ENCODE measurements around the gene HCFC1. TPM values are rescaled to one million over a fixed set of nuclear protein-coding genes. Genes with fewer than 3 reads are reported as not detected.

The HCFC1 gene
- total and polyA plus RNA-seq, 9 of the 15 experiments (the other 6 are each of a cell fraction or from before 2014, with no cell fraction given) = 2.8 to 133 (median 17.1) TPM

GRCh38 chrX:153925739-153926551, 45.7 kb downstream of the HCFC1 start, which contains the start of gene ARHGAP4 (continued):
- TF ChIP-seq AFF1 (IDR thresholded peaks at IDR 0.05; ENCODE audit: low read depth in 1 of 2, partially characterized antibody in 2 of 2) (no peak), MAFF (IDR thresholded peaks at IDR 0.05; ENCODE audit: low read length) (no peak), HMG20A (CRISPR knock-in tag; conservative IDR thresholded peaks at IDR 0.05) (no peak), CXXC5 (CRISPR knock-in tag; IDR thresholded peaks at IDR 0.05) (peak; percentile 87), SIN3A (IDR thresholded peaks at IDR 0.05; ENCODE audit: borderline replicate concordance in 2 of 2, control insufficient read depth in 1 of 2, low read depth in 2 of 2, low read length in 2 of 2) (peak in 1 of 2 experiments; percentile 69; a peak in 2 of 4 replicates), MAX (CRISPR knock-in tag; IDR thresholded peaks at IDR 0.05) (no peak), CBX1 (IDR thresholded peaks at IDR 0.05; ENCODE audit: low read depth) (peak; percentile 99), ZNF197 (CRISPR knock-in tag; IDR thresholded peaks at IDR 0.05; ENCODE audit: low read depth) (0 out of 2 replicates have a peak, but pooled peaks have one; percentile 54), JUNB (CRISPR knock-in tag; conservative IDR thresholded peaks at IDR 0.05) (no peak), BRCA1 (IDR thresholded peaks at IDR 0.05) (no peak), BRCA1 (CRISPR knock-in tag; IDR thresholded peaks at IDR 0.05) (no peak), JUN (IDR thresholded peaks at IDR 0.05; ENCODE audit: borderline replicate concordance, low read depth, low read length) (no peak), JUN (CRISPR knock-in tag; IDR thresholded peaks at IDR 0.05; ENCODE audit: borderline replicate concordance) (no peak), ZBED1 (IDR thresholded peaks at IDR 0.05) (peak; percentile 95)
- TF ChIP-seq, protein P1, sequence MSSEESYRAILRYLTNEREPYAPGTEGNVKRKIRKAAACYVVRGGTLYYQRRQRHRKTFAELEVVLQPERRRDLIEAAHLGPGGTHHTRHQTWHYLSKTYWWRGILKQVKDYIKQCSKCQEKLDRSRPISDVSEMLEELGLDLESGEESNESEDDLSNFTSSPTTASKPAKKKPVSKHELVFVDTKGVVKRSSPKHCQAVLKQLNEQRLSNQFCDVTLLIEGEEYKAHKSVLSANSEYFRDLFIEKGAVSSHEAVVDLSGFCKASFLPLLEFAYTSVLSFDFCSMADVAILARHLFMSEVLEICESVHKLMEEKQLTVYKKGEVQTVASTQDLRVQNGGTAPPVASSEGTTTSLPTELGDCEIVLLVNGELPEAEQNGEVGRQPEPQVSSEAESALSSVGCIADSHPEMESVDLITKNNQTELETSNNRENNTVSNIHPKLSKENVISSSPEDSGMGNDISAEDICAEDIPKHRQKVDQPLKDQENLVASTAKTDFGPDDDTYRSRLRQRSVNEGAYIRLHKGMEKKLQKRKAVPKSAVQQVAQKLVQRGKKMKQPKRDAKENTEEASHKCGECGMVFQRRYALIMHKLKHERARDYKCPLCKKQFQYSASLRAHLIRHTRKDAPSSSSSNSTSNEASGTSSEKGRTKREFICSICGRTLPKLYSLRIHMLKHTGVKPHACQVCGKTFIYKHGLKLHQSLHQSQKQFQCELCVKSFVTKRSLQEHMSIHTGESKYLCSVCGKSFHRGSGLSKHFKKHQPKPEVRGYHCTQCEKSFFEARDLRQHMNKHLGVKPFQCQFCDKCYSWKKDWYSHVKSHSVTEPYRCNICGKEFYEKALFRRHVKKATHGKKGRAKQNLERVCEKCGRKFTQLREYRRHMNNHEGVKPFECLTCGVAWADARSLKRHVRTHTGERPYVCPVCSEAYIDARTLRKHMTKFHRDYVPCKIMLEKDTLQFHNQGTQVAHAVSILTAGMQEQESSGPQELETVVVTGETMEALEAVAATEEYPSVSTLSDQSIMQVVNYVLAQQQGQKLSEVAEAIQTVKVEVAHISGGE (CRISPR knock-in tag; IDR thresholded peaks at IDR 0.05) = 0 out of 6 replicates have a peak, but pooled peaks of 1 of the 3 experiments have one; percentile 18
- TF ChIP-seq, protein P2, sequence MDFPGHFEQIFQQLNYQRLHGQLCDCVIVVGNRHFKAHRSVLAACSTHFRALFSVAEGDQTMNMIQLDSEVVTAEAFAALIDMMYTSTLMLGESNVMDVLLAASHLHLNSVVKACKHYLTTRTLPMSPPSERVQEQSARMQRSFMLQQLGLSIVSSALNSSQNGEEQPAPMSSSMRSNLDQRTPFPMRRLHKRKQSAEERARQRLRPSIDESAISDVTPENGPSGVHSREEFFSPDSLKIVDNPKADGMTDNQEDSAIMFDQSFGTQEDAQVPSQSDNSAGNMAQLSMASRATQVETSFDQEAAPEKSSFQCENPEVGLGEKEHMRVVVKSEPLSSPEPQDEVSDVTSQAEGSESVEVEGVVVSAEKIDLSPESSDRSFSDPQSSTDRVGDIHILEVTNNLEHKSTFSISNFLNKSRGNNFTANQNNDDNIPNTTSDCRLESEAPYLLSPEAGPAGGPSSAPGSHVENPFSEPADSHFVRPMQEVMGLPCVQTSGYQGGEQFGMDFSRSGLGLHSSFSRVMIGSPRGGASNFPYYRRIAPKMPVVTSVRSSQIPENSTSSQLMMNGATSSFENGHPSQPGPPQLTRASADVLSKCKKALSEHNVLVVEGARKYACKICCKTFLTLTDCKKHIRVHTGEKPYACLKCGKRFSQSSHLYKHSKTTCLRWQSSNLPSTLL (IDR thresholded peaks at IDR 0.05) = no peak
